SU-DHL-6 (cell line): ENCODE measurements around the gene RARA.

Source experiments
- H2AFZ ChIP-seq: fragments of 200-600 bp; sonication (generic); 2 replicates; pipeline ENCODE4 v1.6.1; 2014; ENCODE audit warnings: low read depth, mild to moderate bottlenecking, moderate library complexity, mixed read lengths, antibody characterized with exemption, low read length; ENCODE audit not compliant: severe bottlenecking
- H3F3A ChIP-seq: fragments of 200-600 bp; shearing (Covaris generic); 2 replicates; pipeline ENCODE4 v1.6.0; 2016; ENCODE audit warnings: antibody characterized with exemption, mild to moderate bottlenecking; ENCODE audit not compliant: insufficient read depth
- H3K27ac ChIP-seq: fragments of 200-600 bp; sonication (generic); 2 replicates; pipeline ENCODE4 v1.5.1; 2016; ENCODE audit warnings: low read depth, mild to moderate bottlenecking, low read length, moderate library complexity, mixed read lengths
- H3K27me3 ChIP-seq: fragments of 200-600 bp; sonication (generic), shearing (Covaris generic); 2 replicates; pipeline ENCODE4 v1.6.0; 2014; ENCODE audit warnings: mild to moderate bottlenecking, low read length
- H3K36me3 ChIP-seq: fragments of 200-600 bp; sonication (generic); 2 replicates; pipeline ENCODE4 v1.6.1; 2014; ENCODE audit warnings: mild to moderate bottlenecking, low read length, mixed read lengths
- H3K4me2 ChIP-seq: fragments of 300-600, 200-600 bp; shearing (Covaris generic), sonication (generic); 2 replicates; pipeline ENCODE4 v1.6.0; 2014; ENCODE audit warnings: low read length, low read depth, mild to moderate bottlenecking; ENCODE audit not compliant: poor library complexity, severe bottlenecking
- H3K4me3 ChIP-seq: fragments of 200-600 bp; sonication (generic); 2 replicates; pipeline ENCODE4 v1.5.1; 2014; ENCODE audit warnings: antibody characterized with exemption, low read length, mild to moderate bottlenecking, mixed read lengths; ENCODE audit not compliant: insufficient read depth, poor library complexity, severe bottlenecking
- H3K79me2 ChIP-seq: fragments of 200-600 bp; sonication (generic); 2 replicates; pipeline ENCODE4 v1.6.1; 2014; ENCODE audit warnings: mild to moderate bottlenecking, low read length, moderate library complexity; ENCODE audit not compliant: insufficient read depth
- H3K9ac ChIP-seq: fragments of 200-600 bp; sonication (generic); 2 replicates; pipeline ENCODE4 v1.7.0; 2014; ENCODE audit warnings: mild to moderate bottlenecking, low read length
- H3K9me2 ChIP-seq: fragments of 200-600 bp; sonication (generic); replicated peaks from 2 replicates; pipeline ENCODE4 v1.6.1; 2014; ENCODE audit warnings: low read length; ENCODE audit not compliant: insufficient read depth
- H3K9me3 ChIP-seq: fragments of 200-600 bp; sonication (generic); 2 replicates; pipeline ENCODE4 v1.6.1; 2014; ENCODE audit warnings: low read length, mixed read lengths; ENCODE audit not compliant: insufficient read depth
- H4K20me1 ChIP-seq: fragments of 200-600 bp; sonication (generic); 2 replicates; pipeline ENCODE4 v1.6.1; 2014; ENCODE audit warnings: low read depth, mild to moderate bottlenecking, antibody characterized with exemption, low read length, moderate library complexity, mixed read lengths
- EZH2phosphoT487 ChIP-seq: fragments of 200-600 bp; sonication (generic), shearing (Covaris generic); conservative IDR thresholded peaks from 2 replicates; pipeline ENCODE4 v1.6.1; 2018; ENCODE audit warnings: mild to moderate bottlenecking, antibody characterized with exemption, low read length, moderate library complexity, mixed read lengths
- TF ChIP-seq, protein P1 (sequence below): fragments of 200-600 bp; sonication (generic); IDR thresholded peaks from one replicate; pipeline ENCODE4 v1.5.1; 2017; ENCODE audit warnings: antibody characterized with exemption, mild to moderate bottlenecking, low read length, moderate library complexity; ENCODE audit not compliant: insufficient read depth, poor library complexity, severe bottlenecking

RARA gene

DNA sequence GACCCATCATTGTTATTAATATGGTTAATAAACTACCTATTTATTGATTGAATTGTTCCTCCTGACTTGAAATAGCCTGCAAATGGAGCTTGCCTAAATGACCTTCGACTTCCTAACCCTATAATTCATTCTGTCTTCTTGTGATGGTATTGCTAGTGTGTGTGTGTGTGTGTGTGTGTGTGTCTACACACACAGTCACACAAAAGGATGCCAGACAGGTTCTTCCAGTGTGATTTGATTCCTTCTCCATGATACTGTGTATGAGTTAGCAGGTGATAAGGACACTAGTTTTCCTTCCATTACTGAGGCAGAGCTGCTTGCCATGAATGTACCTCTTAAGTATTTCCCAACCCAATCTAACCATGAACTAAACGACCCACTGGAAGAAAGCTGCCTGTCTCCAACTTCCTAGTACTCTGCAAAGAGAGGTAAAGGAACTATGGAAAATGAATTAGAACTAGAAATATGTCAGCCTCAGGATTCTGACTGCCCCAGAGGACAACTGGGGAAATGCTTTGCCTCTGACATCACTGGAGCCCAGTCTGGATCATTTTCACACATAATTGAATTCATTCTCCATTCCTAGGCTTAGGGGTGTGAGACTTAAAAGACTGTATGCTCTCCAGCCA, 24.8 kb upstream of the RARA start:
- no peaks in the 10 kb centered on the region for H3K9me2 ChIP-seq
- no peaks in the 10 kb centered on the region for H3K27me3 ChIP-seq
- H3K79me2 ChIP-seq, result peaks cover 15% of the 10 kb centered on the region

DNA sequence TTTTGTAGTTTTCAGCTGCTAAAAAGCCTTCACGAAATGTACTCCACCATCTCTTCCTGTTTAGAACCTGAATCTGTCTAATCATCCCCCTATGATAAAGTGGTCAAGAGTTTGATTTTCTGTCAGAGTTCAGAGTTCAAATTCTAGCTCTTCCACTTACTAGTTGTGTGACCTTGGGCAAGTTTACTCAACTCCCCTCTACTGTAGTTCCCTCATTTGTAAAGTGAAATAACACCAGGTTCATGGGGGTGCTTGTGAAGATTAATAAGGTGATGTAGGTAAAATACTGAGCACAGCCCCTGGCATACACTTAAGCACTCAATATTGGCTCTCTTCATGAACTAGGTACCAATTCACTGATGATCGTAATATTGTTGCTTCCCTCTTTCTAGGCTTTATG, 22.5 kb upstream of the RARA start:
- peak overlapping the region; percentile 45; the same call in 1 of the 2 replicates for H3K9ac ChIP-seq
- H3K27ac ChIP-seq, result no peak overlapping the region
- no peaks in the 10 kb centered on the region for H3K9me3 ChIP-seq
- H3F3A ChIP-seq, result peaks cover 4% of the 10 kb centered on the region
- H3K27me3 ChIP-seq, result no peaks in the 10 kb centered on the region
- TF ChIP-seq, protein P1, sequence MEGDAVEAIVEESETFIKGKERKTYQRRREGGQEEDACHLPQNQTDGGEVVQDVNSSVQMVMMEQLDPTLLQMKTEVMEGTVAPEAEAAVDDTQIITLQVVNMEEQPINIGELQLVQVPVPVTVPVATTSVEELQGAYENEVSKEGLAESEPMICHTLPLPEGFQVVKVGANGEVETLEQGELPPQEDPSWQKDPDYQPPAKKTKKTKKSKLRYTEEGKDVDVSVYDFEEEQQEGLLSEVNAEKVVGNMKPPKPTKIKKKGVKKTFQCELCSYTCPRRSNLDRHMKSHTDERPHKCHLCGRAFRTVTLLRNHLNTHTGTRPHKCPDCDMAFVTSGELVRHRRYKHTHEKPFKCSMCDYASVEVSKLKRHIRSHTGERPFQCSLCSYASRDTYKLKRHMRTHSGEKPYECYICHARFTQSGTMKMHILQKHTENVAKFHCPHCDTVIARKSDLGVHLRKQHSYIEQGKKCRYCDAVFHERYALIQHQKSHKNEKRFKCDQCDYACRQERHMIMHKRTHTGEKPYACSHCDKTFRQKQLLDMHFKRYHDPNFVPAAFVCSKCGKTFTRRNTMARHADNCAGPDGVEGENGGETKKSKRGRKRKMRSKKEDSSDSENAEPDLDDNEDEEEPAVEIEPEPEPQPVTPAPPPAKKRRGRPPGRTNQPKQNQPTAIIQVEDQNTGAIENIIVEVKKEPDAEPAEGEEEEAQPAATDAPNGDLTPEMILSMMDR, result no peak
- no peak for TF ChIP-seq EZH2phosphoT487
- peak overlapping the region; percentile 60 for H3K4me2 ChIP-seq
- H3K79me2 ChIP-seq, result peaks cover 38% of the 10 kb centered on the region
- H4K20me1 ChIP-seq, result peaks cover 11% of the 10 kb centered on the region; the same call in 1 of the 2 replicates
- H2AFZ ChIP-seq, result no peak overlapping the region
- H3K4me3 ChIP-seq, result no peak overlapping the region
- peaks cover 15% of the 10 kb centered on the region; the same call in 1 of the 2 replicates for H3K36me3 ChIP-seq
- no peaks in the 10 kb centered on the region for H3K9me2 ChIP-seq

More for the DNA sequence above, 24.8 kb upstream of the RARA start:
- Histone ChIP-seq H3K9me3 (no peaks in the 10 kb centered on the region), H3K27ac (no peak overlapping the region), H3F3A (peaks cover 4% of the 10 kb centered on the region), H3K4me2 (no peak overlapping the region), H3K9ac (no peak overlapping the region), H4K20me1 (peaks cover 4% of the 10 kb centered on the region; the same call in 1 of the 2 replicates), H3K4me3 (no peak overlapping the region), H2AFZ (no peak overlapping the region), H3K36me3 (peaks cover 2% of the 10 kb centered on the region; the same call in 1 of the 2 replicates)
- TF ChIP-seq, protein P1, result no peak
- no peak for TF ChIP-seq EZH2phosphoT487

DNA sequence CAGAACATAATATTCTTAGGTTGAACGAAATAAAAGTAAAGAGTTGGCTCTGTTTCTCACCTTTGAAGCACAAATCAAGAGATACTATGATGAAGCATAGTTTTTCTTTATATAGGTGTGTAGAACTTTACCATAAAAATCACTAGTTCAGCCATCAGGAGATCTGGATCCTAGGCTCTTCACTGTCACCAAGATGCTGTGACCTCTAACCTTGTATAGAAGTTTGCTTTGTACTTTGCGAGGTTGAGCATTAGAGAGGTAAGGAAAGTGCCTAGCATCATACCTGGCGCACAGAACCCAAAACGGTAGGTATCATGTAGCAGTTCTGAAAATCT, 21.9 kb upstream of the RARA start:
- Histone ChIP-seq H3F3A (peaks cover 4% of the 10 kb centered on the region), H3K9me3 (no peaks in the 10 kb centered on the region), H3K36me3 (peaks cover 15% of the 10 kb centered on the region; the same call in 1 of the 2 replicates), H3K9ac (peak overlapping the region; percentile 45), H4K20me1 (peaks cover 11% of the 10 kb centered on the region; the same call in 1 of the 2 replicates), H3K79me2 (peaks cover 38% of the 10 kb centered on the region), H3K9me2 (no peaks in the 10 kb centered on the region), H3K4me3 (peak overlapping the region; percentile 41), H3K27ac (0 out of 2 replicates have a peak overlapping the region, but pooled peaks have one; percentile 3), H3K27me3 (no peaks in the 10 kb centered on the region), H2AFZ (peak overlapping the region; percentile 16), H3K4me2 (peak overlapping the region; percentile 60)
- TF ChIP-seq EZH2phosphoT487, result no peak
- TF ChIP-seq, protein P1, result no peak
